ENCODE measurements around the gene DMRT2. TPM values are rescaled to one million over a fixed set of nuclear protein-coding genes. Genes with fewer than 3 reads are reported as not detected.

DMRT2 gene
- total RNA-seq = not detected in 2 replicates

GRCh38 chr9:1050125-1050895, at the start of gene DMRT2:
Gene DMRT2 (plus strand): TSS chr9:1050357. CDS start chr9:1051614, 1,257 bp downstream.

Small RNAs within 50 kb of the gene (small RNA-seq; reads per million reads assigned to genes)
- not detected for gene RNU6-1073P

Other genes starting within 250 kb of the DMRT2 start
- not detected in 2 replicates for gene DMRT1, start 208.7 kb upstream of the DMRT2 start, total RNA-seq
- not detected in 2 replicates for gene DMRT3, start 73.7 kb upstream of the DMRT2 start, total RNA-seq

Measured in thoracic aorta endothelial cell (primary cell).